ENCODE results near the gene SLC7A11.

Gene SLC7A11

GRCh38 chr4:138262469-138262868 is 20.3 kb upstream of the SLC7A11 start:
- DNase-seq = no peak
- no peak overlapping the region for H3K27ac ChIP-seq (ENCODE audit: low read depth, low read length)
- no peak overlapping the region for H3K18ac ChIP-seq (ENCODE audit: low read length)
- H2BK120ac ChIP-seq (ENCODE audit: low read depth, low read length) = no peak overlapping the region
- H3K36me3 ChIP-seq (ENCODE audit: control insufficient read depth, insufficient read depth, low read length) = no peaks in the 10 kb centered on the region
- no peak overlapping the region for H3K4me3 ChIP-seq (ENCODE audit: low read length)
- H4K5ac ChIP-seq (ENCODE audit: low read length) = no peak overlapping the region
- H3K4me2 ChIP-seq (ENCODE audit: low read length) = no peak overlapping the region
- no CpG with 5 or more reads among the region's 3 CpGs for WGBS (ENCODE audit: extremely low coverage, insufficient coverage, low lambda C conversion rate)
- H3K79me2 ChIP-seq (ENCODE audit: control insufficient read depth, insufficient read depth, low read length) = no peaks in the 10 kb centered on the region
- no peak overlapping the region for H4K8ac ChIP-seq (ENCODE audit: low read depth, low read length)
- H2AK5ac ChIP-seq (ENCODE audit: low read length) = no peak overlapping the region
- H3K4ac ChIP-seq (ENCODE audit: low read depth, low read length) = no peak overlapping the region
- H3K56ac ChIP-seq (ENCODE audit: low read length) = no peak overlapping the region
- H3K9ac ChIP-seq (ENCODE audit: low read length) = no peak overlapping the region
- H3K4me1 ChIP-seq (ENCODE audit: control insufficient read depth, low read depth, low read length) = no peaks in the 10 kb centered on the region
- no peak overlapping the region for H2BK5ac ChIP-seq (ENCODE audit: low read length)
- H2BK15ac ChIP-seq (replicated peaks; ENCODE audit: low read depth) = no peak overlapping the region
- H3K23ac ChIP-seq (ENCODE audit: low read length) = no peak overlapping the region
- H3K27me3 ChIP-seq (ENCODE audit: insufficient read depth, low read length, poor library complexity) = no peaks in the 10 kb centered on the region
- no peaks in the 10 kb centered on the region for H3K79me1 ChIP-seq (ENCODE audit: low read length)

GRCh38 chr4:138262030-138262429 is 19.9 kb upstream of the SLC7A11 start:
- H3K79me2 ChIP-seq (ENCODE audit: control insufficient read depth, insufficient read depth, low read length) = no peaks in the 10 kb centered on the region
- H3K4me1 ChIP-seq (ENCODE audit: control insufficient read depth, low read depth, low read length) = no peaks in the 10 kb centered on the region
- H2AK5ac ChIP-seq (ENCODE audit: low read length) = no peak overlapping the region
- H3K9ac ChIP-seq (ENCODE audit: low read length) = no peak overlapping the region
- H3K36me3 ChIP-seq (ENCODE audit: control insufficient read depth, insufficient read depth, low read length) = no peaks in the 10 kb centered on the region
- no peak overlapping the region for H3K4ac ChIP-seq (ENCODE audit: low read depth, low read length)
- H3K27ac ChIP-seq (ENCODE audit: low read depth, low read length) = no peak overlapping the region
- no peak overlapping the region for H2BK5ac ChIP-seq (ENCODE audit: low read length)
- H3K4me2 ChIP-seq (ENCODE audit: low read length) = no peak overlapping the region
- no peak overlapping the region for H3K18ac ChIP-seq (ENCODE audit: low read length)
- no peak overlapping the region for H3K23ac ChIP-seq (ENCODE audit: low read length)
- no peaks in the 10 kb centered on the region for H3K79me1 ChIP-seq (ENCODE audit: low read length)
- WGBS (ENCODE audit: extremely low coverage, insufficient coverage, low lambda C conversion rate) = no CpG with 5 or more reads among the region's 4 CpGs
- no peaks in the 10 kb centered on the region for H3K27me3 ChIP-seq (ENCODE audit: insufficient read depth, low read length, poor library complexity)
- no peak overlapping the region for H3K4me3 ChIP-seq (ENCODE audit: low read length)
- no peak overlapping the region for H2BK15ac ChIP-seq (replicated peaks; ENCODE audit: low read depth)
- no peak overlapping the region for H4K8ac ChIP-seq (ENCODE audit: low read depth, low read length)
- no peak overlapping the region for H4K5ac ChIP-seq (ENCODE audit: low read length)
- no peak for DNase-seq
- no peak overlapping the region for H2BK120ac ChIP-seq (ENCODE audit: low read depth, low read length)
- H3K56ac ChIP-seq (ENCODE audit: low read length) = no peak overlapping the region

- no peak for DNase-seq
- Histone ChIP-seq H2BK15ac (replicated peaks; ENCODE audit: low read depth) (no peak overlapping the region), H3K36me3 (ENCODE audit: control insufficient read depth, insufficient read depth, low read length) (no peaks in the 10 kb centered on the region), H4K8ac (ENCODE audit: low read depth, low read length) (no peak overlapping the region), H3K4me2 (ENCODE audit: low read length) (no peak overlapping the region), H3K18ac (ENCODE audit: low read length) (no peak overlapping the region), H3K4me3 (ENCODE audit: low read length) (no peak overlapping the region), H3K27ac (ENCODE audit: low read depth, low read length) (no peak overlapping the region), H2AK5ac (ENCODE audit: low read length) (no peak overlapping the region), H3K4ac (ENCODE audit: low read depth, low read length) (no peak overlapping the region), H2BK120ac (ENCODE audit: low read depth, low read length) (no peak overlapping the region), H2BK5ac (ENCODE audit: low read length) (no peak overlapping the region), H3K79me2 (ENCODE audit: control insufficient read depth, insufficient read depth, low read length) (no peaks in the 10 kb centered on the region), H3K4me1 (ENCODE audit: control insufficient read depth, low read depth, low read length) (no peaks in the 10 kb centered on the region), H3K23ac (ENCODE audit: low read length) (no peak overlapping the region), H3K27me3 (ENCODE audit: insufficient read depth, low read length, poor library complexity) (no peaks in the 10 kb centered on the region), H3K79me1 (ENCODE audit: low read length) (no peaks in the 10 kb centered on the region), H4K5ac (ENCODE audit: low read length) (no peak overlapping the region), H3K56ac (ENCODE audit: low read length) (no peak overlapping the region), H3K9ac (ENCODE audit: low read length) (no peak overlapping the region)
- no CpG with 5 or more reads among the region's 2 CpGs for WGBS (ENCODE audit: extremely low coverage, insufficient coverage, low lambda C conversion rate)
Observed at GRCh38 chr4:138259824-138260223, 17.7 kb upstream of the SLC7A11 start.

GRCh38 chr4:138259271-138259670 is 17.1 kb upstream of the SLC7A11 start:
- Histone ChIP-seq H3K79me1 (ENCODE audit: low read length) (no peaks in the 10 kb centered on the region), H3K9ac (ENCODE audit: low read length) (no peak overlapping the region), H3K27ac (ENCODE audit: low read depth, low read length) (no peak overlapping the region), H2AK5ac (ENCODE audit: low read length) (no peak overlapping the region), H3K4ac (ENCODE audit: low read depth, low read length) (no peak overlapping the region), H2BK15ac (replicated peaks; ENCODE audit: low read depth) (no peak overlapping the region), H3K79me2 (ENCODE audit: control insufficient read depth, insufficient read depth, low read length) (no peaks in the 10 kb centered on the region), H3K18ac (ENCODE audit: low read length) (no peak overlapping the region), H4K5ac (ENCODE audit: low read length) (no peak overlapping the region), H3K56ac (ENCODE audit: low read length) (no peak overlapping the region), H3K4me2 (ENCODE audit: low read length) (no peak overlapping the region), H2BK120ac (ENCODE audit: low read depth, low read length) (no peak overlapping the region), H3K36me3 (ENCODE audit: control insufficient read depth, insufficient read depth, low read length) (no peaks in the 10 kb centered on the region), H2BK5ac (ENCODE audit: low read length) (no peak overlapping the region), H3K27me3 (ENCODE audit: insufficient read depth, low read length, poor library complexity) (no peaks in the 10 kb centered on the region), H3K4me3 (ENCODE audit: low read length) (no peak overlapping the region), H3K23ac (ENCODE audit: low read length) (no peak overlapping the region), H3K4me1 (ENCODE audit: control insufficient read depth, low read depth, low read length) (no peaks in the 10 kb centered on the region), H4K8ac (ENCODE audit: low read depth, low read length) (no peak overlapping the region)
- no peak for DNase-seq
- no CpG with 5 or more reads among the region's 4 CpGs for WGBS (ENCODE audit: extremely low coverage, insufficient coverage, low lambda C conversion rate)

GRCh38 chr4:138256608-138257007 is 14.5 kb upstream of the SLC7A11 start:
- Histone ChIP-seq H2AK5ac (ENCODE audit: low read length) (no peak overlapping the region), H3K9ac (ENCODE audit: low read length) (no peak overlapping the region), H4K8ac (ENCODE audit: low read depth, low read length) (no peak overlapping the region), H2BK15ac (replicated peaks; ENCODE audit: low read depth) (no peak overlapping the region), H3K4me3 (ENCODE audit: low read length) (no peak overlapping the region), H3K79me1 (ENCODE audit: low read length) (no peaks in the 10 kb centered on the region), H3K36me3 (ENCODE audit: control insufficient read depth, insufficient read depth, low read length) (no peaks in the 10 kb centered on the region), H3K4me2 (ENCODE audit: low read length) (no peak overlapping the region), H3K27me3 (ENCODE audit: insufficient read depth, low read length, poor library complexity) (no peaks in the 10 kb centered on the region), H4K5ac (ENCODE audit: low read length) (no peak overlapping the region), H3K79me2 (ENCODE audit: control insufficient read depth, insufficient read depth, low read length) (no peaks in the 10 kb centered on the region), H3K18ac (ENCODE audit: low read length) (no peak overlapping the region), H3K56ac (ENCODE audit: low read length) (no peak overlapping the region), H3K4ac (ENCODE audit: low read depth, low read length) (no peak overlapping the region), H2BK5ac (ENCODE audit: low read length) (no peak overlapping the region), H3K27ac (ENCODE audit: low read depth, low read length) (no peak overlapping the region), H3K23ac (ENCODE audit: low read length) (no peak overlapping the region), H3K4me1 (ENCODE audit: control insufficient read depth, low read depth, low read length) (no peaks in the 10 kb centered on the region), H2BK120ac (ENCODE audit: low read depth, low read length) (no peak overlapping the region)
- DNase-seq = no peak
- no CpG with 5 or more reads among the region's 5 CpGs for WGBS (ENCODE audit: extremely low coverage, insufficient coverage, low lambda C conversion rate)

GRCh38 chr4:138255917-138256597 is 13.9 kb upstream of the SLC7A11 start:
- Histone ChIP-seq H3K4ac (ENCODE audit: low read depth, low read length) (no peak overlapping the region), H3K56ac (ENCODE audit: low read length) (no peak overlapping the region), H4K5ac (ENCODE audit: low read length) (no peak overlapping the region), H3K4me3 (ENCODE audit: low read length) (no peak overlapping the region), H3K4me2 (ENCODE audit: low read length) (no peak overlapping the region), H2BK120ac (ENCODE audit: low read depth, low read length) (no peak overlapping the region), H3K18ac (ENCODE audit: low read length) (no peak overlapping the region), H3K23ac (ENCODE audit: low read length) (no peak overlapping the region), H3K27ac (ENCODE audit: low read depth, low read length) (no peak overlapping the region), H3K4me1 (ENCODE audit: control insufficient read depth, low read depth, low read length) (no peaks in the 10 kb centered on the region), H3K27me3 (ENCODE audit: insufficient read depth, low read length, poor library complexity) (no peaks in the 10 kb centered on the region), H2AK5ac (ENCODE audit: low read length) (no peak overlapping the region), H2BK15ac (replicated peaks; ENCODE audit: low read depth) (no peak overlapping the region), H3K36me3 (ENCODE audit: control insufficient read depth, insufficient read depth, low read length) (no peaks in the 10 kb centered on the region), H3K79me1 (ENCODE audit: low read length) (no peaks in the 10 kb centered on the region), H2BK5ac (ENCODE audit: low read length) (no peak overlapping the region), H4K8ac (ENCODE audit: low read depth, low read length) (no peak overlapping the region), H3K79me2 (ENCODE audit: control insufficient read depth, insufficient read depth, low read length) (no peaks in the 10 kb centered on the region), H3K9ac (ENCODE audit: low read length) (no peak overlapping the region)
- no peak for DNase-seq
- no CpG with 5 or more reads among the region's 9 CpGs for WGBS (ENCODE audit: extremely low coverage, insufficient coverage, low lambda C conversion rate)

All from mesendoderm (in vitro differentiated cells).